ENCODE results near the gene ARHGEF3.

GRCh38 chr3:56737006-56737405, 64.7 kb downstream of the ARHGEF3 start:
- TF ChIP-seq POLR2A (IDR thresholded peaks at IDR 0.05; ENCODE audit: low read depth, low read length) (no peak), CTCF (IDR thresholded peaks at IDR 0.05; ENCODE audit: extremely low read depth in 1 of 2, insufficient read depth in 1 of 2, low read depth in 1 of 2, low read length in 2 of 2) (no peak), POLR2AphosphoS5 (IDR thresholded peaks at IDR 0.05; ENCODE audit: insufficient read depth, low read depth, low read length) (no peak), MYC (IDR thresholded peaks at IDR 0.05; ENCODE audit: low read depth, low read length) (no peak), EZH2 (IDR thresholded peaks at IDR 0.05; ENCODE audit: borderline replicate concordance, low read depth, low read length, severe bottlenecking) (no peak)

Measured in endothelial cell of umbilical vein (primary cell).